ENCODE data around the gene IDUA.
"Not testable (repeated sequence)": the region's sequence is repeated elsewhere in the genome, so short reads cannot be mapped to it uniquely, and the experiment has no call there.

Gene IDUA

GRCh38 chr4:1047106-1047975 is 60.5 kb downstream of the IDUA start:
- no peak for DNase-seq

DNA sequence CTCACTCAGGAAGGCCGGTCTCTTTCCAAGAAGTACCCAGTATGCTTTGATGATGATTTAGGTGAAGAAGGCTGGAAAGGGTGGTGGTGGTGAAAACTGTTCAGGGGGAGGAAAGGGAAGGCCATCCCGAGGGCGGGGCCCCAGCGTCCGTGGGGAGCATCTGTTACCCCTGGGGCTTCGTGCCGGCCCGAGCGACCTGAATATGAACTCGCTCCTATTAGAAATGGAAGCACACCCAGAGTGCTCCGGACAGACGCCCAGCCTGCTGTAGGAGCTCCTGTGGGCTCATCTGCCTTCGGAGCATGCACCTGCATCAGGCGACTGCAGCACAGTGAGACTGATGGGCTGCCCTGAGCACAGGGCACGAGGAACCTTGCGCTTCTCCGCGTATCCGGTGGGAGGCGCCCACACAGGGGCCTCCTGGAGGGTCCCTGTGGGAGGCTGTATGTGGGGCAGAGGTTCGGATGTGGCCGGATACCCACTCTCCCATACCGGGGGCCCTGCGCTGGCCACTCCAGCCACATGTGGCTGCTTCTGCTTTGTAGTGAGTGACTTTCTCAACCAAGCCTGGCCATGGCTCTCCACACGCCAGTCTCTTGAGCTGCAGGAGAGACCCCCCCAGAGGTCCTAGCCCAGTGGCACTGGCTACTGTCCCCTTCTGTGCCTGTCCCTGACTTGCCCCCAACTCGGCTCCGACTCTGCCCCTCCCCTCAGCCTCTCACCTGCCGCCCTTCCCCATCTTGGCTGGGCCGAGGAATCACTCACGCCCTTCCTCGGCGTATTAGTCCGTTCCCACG is 61.3 kb downstream of the IDUA start:
- no peak for DNase-seq

DNA sequence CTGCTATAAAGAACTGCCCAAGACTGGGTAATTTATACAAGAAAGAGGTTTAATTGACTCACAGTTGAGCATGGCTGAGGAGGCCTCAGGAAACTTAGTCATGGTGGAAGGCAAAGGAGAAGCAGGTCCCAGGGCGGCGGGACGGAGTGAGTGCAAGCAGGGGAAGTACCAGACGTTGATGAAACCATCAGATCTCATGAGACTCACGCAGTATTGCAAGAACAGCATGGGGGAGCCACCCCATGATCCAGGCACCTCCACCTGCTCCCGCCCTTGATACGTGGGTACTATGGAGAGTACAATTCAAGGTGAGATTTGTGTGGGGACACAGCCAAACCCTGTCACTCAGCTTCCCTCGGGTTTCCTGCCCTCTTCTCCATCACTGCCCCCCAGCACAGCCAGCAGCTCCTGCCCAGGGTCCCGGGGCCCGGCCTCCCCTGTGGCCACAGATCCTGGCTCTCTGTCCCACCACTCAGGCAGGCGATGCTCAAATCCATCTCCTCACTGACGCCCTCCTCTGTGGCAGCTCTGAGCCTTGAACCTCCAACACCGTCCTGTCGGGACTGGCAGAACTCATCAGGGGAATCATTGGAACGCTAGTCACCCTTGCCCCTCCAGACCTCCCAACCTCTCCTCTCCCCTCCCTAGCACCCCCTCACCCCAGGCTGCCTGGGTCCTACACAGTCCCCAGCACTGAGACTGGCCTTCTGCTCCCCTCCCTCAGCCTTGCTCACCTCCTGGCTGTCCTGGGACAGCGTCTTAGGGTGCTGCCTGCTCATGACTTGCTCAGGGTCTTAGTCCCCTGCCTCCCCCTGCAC is 62.1 kb downstream of the IDUA start:
- no peak for DNase-seq

GRCh38 chr4:1049591-1049905 is 62.7 kb downstream of the IDUA start:
- no peak for DNase-seq

DNA sequence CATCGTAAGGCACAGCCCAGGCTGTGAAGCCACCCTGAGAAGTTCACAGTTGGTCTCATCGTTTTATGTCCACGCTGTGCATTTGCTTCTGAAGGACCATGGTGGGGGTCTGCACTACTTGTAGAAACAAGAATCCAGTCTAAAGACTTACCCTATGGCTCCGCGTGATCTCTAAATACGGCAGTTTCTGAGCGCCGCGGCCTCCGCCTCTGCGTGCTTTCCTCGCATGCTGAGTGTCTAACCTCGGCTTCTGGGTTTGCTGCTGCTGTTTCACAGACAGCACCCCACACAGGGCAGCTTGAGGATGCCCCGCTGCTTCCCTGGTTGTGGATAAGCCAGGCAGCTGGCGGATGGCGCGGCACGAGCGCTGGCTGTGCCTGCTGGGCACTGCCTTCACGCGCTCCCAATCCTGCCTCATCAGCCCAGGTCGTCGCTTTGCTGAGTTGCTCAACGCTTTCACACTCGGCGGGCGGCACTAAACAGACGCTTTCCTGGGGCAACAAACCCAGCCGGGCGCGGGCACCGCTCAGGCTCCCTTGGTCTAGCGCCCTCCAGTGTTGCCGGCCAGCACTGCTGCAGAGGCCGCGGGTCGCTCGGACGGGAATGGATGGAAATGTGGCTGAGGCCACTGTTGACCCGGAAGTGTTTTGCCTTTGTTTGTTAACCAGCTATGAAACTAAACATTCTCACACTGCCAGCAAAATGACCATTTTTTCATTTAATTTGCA is 63.8 kb downstream of the IDUA start:
- DNase-seq: no peak

DNA sequence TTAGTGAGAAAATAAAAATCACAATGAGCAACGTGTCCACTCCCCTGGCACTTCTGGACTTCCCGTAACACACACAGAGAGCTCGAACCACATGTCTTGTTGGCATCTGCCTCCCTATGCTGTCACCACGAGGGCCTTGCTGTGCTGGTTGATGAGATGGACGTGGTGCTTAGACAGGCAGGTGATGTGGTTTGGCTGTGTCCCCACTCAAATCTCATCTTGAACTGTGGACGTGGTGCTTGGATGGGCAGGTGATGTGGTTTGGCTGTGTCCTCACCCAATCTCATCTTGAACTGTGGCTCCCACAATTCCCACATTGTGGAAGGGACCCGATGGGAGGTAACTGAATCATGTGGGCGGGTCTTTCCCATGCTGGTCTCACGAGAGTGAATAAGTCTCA is 64.6 kb downstream of the IDUA start:
- DNase-seq: no peak

DNA sequence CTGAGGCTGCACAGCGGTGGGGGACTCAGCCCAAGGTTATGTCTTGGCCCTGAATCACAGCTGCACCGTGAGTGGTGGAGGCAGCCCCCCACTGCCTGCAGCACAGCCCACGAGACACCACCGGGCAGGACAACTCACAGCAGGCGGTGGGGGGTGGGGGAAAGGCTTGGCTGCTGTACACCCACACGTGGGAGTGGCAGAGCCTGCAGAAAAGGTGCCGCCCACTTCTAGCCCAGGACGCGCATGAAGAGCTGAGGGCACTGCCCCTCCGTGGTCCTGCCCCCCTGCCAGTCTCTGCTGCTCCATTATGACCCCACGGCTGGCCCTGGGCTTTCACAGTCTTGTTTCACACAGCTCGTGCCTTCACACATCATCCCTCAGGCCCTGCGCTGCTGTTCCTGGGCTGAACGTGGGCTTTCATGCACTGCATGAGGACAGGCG is 65.4 kb downstream of the IDUA start:
- no peak for DNase-seq

- no peak for DNase-seq
Measured at GRCh38 chr4:1053080-1053661, 66.3 kb downstream of the IDUA start.

- not testable (repeated sequence) for DNase-seq
Measured at GRCh38 chr4:1053891-1054290, 67.0 kb downstream of the IDUA start.
